Measurements from ENCODE around the gene ALK.

The ALK gene

GRCh38 chr2:29314816-29315571 lies 606.4 kb downstream of the ALK start:
- DNase-seq (ENCODE audit: low spot score) = no peak

DNA sequence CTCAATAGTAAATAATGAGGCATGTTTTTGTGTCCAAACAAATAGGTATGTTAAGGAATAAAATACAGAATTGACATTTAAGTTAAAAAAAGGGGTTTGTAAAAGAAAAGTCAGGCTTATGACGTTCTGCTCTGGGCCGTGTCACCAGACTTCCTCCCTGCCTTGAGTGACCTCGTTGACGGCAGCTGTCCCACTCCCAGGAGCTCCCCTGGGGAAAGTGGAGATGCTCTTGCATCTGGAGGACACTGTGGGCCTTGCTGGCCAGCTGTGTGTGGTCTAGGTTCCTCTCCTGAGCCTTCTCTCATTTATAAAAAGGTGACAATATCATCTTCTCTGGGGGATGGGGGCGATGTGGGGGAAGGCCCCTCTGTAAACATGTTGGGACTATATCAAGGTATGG lies 609.9 kb downstream of the ALK start:
- no peak for DNase-seq (ENCODE audit: low spot score)

DNA sequence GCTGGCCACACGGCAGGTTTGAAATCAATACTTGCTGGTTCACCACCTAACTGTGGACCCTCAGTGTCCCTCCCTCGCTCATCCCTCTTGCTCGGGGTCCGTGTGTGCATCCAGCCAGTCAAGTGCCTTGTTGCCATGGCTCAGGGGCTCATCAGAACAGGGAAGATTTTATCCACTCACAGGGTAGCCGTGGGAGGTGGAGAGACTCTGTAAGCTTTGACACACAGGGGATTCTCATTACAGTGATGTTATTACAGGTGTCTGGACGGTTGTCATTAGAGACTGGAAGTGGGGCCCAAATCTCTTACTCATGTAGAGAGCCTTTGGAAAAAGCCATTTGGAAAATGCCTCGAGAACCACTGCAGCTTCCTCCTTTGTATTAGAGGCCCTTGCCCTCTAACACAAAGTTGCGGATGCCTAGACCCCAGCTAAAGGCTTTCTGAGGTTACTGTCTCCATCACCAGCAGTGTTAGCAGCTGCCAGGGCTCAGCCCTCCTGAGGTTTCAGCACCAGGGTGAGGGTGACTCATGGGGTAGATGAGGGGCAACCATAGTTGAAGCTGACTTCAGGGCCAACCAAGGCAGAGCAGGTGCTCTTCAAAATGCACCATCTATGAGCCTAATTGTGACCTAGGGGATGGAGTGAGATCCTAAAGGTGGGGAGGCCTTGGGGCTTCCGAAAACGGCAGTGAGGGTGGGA lies 610.6 kb downstream of the ALK start:
- no peak for DNase-seq (ENCODE audit: low spot score)

DNA sequence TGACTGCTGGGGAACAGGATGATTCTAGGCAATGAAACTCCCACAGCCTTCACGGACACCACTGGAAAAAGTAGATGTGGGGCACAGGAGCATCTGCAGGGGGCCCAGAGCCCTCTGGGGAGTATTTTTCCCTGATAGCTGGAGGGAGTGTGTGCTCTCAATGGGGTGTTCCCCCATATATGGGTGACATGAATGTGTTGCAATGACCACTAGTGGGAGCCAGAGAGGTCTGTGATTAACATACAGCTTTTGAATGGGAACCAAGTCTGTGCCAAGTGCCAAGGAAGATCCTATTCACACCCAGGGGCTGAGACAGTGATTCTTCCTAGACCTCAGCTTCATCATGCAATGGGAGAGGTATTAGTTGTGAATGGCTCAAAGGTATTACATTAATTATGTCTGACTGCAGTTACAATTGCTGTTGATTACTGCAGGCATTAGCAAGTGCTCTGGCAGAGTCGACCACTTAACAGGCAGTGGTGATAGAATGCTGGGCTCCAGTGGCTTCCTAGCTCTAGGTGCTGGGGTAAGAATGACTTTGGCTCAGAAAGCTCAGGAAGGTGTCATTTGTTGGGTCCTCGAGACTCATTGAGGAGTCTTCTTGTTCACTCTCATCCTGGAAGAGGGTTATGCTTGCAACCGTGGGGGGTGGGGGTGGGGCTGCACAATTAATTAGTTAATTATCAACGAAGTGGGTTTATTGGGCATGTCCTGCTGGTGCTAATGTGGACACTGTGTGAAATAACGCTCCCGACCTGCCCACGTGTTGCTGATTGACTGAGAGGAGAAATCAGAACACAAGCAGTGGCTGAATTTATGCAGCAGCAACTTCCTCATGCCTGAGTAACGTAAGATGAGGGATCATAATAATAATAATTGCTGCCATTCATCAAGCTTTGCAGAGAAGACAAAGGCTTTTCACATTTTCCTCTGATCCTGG lies 612.0 kb downstream of the ALK start:
- peak; percentile 47 for DNase-seq (ENCODE audit: low spot score)

DNA sequence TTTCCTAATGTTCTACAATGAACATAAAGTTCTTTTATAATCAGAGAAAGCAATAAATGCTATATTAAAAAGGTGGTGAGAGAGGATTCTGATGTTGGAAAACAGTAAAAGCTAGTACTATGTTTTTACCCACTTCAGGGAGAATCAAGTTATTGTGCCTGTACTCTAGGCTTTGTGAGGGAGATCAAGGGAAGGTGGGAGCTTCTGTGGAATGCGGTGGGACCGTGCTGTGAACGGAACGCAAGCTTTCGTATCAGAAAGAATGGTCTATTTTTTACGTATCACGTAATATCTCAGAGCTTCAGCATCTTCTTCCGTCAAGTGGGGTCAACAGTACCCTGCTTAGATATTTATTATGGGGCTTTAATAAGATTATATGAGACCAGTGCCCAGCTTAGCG lies 613.0 kb downstream of the ALK start:
- no peak for DNase-seq (ENCODE audit: low spot score)

DNA sequence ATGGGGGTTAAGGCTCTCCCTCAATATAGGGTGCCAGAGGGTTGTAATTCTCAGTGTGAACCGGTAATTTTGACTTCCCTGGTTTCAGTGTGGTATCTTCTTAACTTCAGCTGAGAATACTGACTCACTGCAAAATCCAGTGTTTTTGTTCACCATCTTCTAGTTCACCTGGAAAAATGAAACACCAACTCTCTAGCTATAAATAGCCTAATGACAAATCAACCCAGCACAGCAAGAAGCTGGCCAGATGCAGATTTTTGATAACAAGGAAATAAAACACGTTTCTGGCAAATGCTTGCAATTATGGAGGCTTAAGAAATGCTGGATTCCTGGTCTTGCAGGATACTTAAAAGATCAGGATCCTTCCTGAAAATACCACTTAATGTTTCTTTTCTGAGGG lies 613.9 kb downstream of the ALK start:
- no peak for DNase-seq (ENCODE audit: low spot score)

DNA sequence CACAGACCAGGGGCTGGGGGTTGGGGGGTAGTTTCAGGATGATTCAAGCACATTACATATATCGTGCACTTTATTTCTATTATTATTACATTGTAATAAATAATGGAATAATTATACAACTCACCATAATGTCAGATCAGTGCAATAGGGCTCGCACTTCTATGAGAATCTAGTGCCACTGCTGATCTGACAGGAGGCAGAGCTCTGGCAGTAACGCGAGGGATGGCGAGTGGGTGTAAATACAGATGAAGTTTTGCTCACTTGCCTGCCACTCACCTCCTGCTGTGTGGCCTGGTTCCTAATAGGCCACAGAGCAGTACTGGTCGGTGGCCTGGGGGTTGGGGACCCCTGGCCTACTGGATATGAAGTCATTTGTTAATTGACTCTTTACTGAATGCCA lies 615.6 kb downstream of the ALK start:
- DNase-seq (ENCODE audit: low spot score) = no peak

DNA sequence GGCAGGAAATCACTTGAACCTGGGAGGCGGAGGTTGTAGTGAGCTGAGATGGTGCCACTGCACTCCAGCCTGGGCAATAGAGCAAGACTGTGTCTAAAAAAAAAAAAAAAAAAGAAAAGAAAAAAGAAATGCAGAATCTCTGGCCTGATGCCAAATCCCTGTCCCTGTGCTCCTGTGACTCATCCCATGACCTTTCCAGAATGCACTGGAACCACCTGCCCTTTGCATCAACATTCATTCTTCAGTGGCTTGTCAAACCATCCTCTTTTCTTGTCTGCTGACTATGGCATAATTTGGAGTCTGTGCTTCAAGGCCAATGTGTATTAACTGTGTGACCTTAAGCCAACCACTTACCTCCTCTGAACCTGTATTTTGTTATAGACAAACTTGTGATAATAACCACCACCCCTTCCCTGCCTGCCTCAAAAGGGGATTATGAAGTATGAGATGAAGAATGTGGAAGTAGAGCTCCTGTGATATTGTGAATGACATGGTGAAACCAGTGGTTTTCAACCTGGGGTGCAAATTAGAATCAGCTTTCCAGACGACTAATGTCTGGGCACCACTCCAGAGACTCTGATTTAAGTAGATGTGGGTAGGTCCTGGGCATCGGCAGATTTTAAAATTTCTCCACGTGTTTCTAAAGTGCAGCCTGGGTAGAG lies 616.9 kb downstream of the ALK start:
- DNase-seq (ENCODE audit: low spot score) = no peak

- DNase-seq (ENCODE audit: low spot score) = no peak
Measured at GRCh38 chr2:29296585-29296984, 624.8 kb downstream of the ALK start.

DNA sequence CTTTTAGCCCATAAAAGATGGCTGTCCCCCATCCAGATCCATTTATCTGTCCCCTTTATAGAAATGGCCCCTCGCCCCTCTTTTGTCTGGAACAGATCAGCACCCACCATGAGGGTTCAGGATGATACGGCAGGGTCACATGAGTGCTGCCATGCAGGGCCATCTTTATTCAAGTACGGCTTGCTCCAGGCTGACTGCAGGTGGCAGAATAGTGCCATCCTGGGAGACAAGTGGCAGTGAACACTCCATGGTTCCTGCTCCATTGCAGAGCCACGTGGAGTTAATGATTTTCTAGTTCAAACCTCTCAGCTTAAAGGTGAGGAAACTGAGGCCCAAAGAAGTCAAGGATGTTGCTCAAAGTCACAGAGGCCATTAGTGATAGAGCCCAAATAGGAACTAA lies 625.5 kb downstream of the ALK start:
- DNase-seq (ENCODE audit: low spot score) = peak; percentile 36

DNA sequence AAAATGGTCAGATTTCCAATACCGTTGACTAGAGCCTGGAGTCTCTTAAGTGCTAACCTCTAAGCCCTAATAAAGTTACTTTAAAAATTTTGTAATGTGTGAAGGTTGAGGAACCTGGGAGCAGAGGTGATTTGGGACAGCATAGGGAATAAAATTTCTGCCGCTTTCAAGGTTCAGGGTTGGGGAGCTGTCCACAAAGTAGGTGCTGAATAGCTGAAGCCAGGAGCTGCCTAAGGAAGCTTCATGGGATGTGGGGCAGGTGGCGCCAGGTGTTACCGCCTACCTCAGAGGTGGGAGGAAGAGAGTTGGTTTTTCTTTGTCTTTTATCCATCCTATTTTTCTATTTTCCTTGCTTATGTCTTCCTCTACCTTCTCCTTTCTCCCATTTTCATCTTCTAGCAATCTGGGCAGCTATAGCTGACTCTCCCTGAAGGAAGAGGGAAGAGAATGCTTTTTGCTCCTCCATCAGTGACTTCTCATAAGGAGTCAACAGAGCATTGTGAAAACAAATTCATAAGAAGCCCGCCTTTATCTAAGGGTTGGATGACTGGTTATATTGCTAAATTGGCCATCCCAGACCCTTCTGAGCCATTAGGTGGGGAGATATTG lies 627.5 kb downstream of the ALK start:
- DNase-seq (ENCODE audit: low spot score) = no peak

DNA sequence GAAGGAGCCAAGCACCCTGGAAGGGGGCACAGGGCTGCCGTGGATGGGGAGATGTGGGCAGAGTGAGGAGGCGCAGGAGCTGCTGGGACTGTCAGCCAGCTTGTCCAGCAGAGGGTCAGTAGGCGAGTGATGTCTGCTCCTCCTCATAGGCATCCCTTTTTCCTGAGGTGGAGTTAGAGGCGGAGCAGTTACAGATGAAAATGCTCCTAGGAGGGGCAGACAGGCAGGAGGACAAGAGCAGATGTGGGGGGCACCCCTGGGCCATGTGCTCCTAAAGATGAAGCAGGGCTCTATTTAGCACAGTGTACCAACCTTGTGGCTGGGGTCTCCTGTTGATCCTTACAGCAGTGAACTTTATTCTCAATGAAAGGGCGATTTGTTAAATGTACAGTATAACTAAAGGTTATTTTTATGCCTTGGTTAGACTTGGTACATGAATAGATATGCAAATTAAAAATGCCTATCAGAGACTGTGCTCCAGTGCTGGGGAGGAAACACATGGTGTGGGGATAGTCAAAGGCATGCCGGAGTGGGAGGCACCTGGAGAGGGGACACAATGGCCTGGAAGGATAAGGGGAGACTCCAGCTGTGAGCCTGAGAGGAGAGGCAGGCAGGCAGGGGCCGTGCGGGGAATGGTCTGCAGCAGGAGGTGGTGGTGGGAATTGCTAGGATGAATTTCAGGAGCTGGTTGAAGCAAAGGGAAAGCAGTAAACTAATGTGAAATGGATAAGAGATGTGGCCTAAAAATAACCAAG lies 630.9 kb downstream of the ALK start:
- DNase-seq (ENCODE audit: low spot score) = no peak

GRCh38 chr2:29284671-29285070 lies 636.7 kb downstream of the ALK start:
- DNase-seq (ENCODE audit: low spot score) = no peak

- no peak for DNase-seq (ENCODE audit: low spot score)
Measured at GRCh38 chr2:29281916-29282247, 639.5 kb downstream of the ALK start.

DNA sequence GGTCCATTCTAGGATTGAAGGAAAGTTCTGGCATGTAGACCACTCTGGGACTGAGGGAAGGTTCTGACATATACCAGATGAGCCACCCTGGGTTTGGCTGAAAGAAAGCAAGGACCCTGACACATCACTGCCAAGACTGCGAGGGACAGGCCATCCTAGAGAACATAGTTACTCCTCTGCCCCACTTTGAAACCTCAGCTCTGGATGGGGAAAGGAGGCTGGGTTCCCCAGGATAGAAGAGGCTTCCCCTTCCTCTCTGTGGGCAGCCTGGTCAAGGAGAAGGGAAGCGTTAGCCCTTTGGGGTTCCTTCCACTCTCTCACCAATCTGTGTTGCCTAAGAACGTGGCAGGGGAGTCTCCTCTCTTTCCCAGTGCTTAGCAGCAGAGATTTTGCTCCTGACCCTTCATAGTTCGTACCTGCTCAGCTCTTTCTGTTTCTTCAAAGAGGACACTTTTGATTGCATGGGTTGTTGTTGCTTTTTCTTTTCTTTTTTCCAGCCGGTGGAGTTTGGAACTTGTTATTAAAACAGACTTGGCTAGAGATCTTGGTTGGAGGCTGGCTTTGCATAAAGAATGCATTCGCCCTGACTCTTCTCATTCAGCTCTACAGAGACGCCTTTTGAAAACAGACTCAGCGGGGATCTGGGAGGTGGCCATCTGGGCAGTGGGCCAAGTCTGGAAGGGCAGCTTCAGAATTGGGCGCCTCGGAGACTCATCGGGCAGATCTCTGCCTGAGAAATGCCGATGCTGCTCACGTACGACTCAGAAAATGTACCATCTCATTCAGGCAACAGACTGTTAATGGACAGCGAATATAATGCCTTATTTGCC lies 640.1 kb downstream of the ALK start:
- DNase-seq (ENCODE audit: low spot score) = peak; percentile 69

DNA sequence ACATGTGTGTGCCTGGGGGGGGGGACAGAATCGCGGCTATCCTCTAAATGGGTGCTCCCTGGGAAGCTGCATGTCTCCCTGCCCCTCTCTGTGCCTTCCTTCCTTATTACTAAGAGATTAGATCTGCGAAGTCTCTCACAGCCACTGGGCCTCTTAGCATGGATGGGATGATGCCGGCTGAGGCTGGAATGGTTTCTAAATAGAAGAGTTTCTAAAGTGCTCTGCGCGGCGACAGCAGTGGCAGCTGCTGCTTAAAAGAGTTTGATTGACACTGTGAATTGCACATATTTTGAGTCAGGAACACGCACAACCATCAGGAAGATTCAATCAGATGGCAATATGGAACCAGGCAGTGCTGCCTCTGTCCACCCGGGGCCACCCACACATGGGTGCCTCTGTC lies 642.4 kb downstream of the ALK start:
- DNase-seq (ENCODE audit: low spot score) = no peak

DNA sequence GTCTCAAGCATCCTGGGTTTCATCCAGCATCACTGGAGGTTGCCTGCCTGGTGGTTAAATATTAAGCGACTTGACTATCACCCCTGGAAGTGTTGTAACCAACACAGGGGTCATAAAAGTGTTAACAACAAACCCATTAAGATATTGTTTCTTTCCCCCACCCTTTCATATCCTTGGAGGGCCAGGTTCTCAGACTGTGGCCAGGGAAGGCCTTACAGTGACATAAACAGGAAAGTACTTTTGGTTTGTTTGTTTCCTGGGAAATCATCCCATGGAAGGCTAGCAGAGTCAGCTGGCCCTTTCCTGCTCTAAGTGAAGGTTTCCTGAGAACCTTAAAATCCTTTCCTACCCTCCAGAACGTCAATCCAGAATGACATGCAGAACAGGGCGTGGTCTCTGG lies 645.2 kb downstream of the ALK start:
- DNase-seq (ENCODE audit: low spot score) = no peak

DNA sequence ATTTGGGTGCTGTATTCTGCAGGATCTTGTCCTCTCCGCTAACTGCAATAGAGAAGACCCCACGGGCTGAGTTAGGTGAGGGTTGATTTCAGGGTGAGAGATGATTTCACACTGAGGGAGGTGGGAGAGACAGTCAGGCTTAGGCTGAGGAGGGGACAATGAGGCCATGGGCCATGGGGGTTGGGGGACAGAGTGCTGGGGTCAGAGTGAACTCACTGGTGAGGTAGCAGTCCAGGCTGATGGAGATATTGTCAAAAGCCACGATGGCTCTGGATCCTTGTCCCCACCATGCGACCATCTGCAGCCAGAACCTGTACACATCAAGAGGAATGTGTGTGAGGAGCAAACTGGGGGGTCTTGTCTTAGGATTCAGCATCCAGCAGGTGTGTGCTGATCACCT lies 646.2 kb downstream of the ALK start:
- DNase-seq (ENCODE audit: low spot score) = no peak

GRCh38 chr2:29273685-29274611 lies 647.4 kb downstream of the ALK start:
- DNase-seq (ENCODE audit: low spot score) = no peak

Data from hepatic stellate cell (primary cell).